ENCODE data around the gene ADGB.

The ADGB gene

GRCh38 chr6:146634022-146634421 lies 35.2 kb downstream of the ADGB start:
- DNase-seq (ENCODE audit: low spot score): no peak

DNA sequence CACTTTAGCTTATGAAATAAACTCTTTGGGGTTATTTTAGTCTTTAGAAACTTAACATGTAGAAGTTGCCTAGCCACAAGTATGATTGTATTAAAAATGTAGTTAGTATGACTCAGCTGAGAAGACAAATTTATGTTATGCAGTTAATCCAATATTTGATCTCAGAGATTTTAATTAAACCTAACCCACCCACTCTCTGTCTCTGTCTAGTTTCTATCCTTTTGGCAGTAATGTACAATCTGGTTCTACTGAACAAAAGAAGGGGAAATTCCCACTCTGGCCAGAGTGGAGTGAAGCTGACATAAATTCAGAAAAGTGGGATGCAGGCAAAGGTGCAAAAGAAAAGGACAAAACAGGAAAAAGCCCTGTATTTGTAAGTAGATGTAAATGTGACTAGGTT lies 36.4 kb downstream of the ADGB start:
- no peak for DNase-seq (ENCODE audit: low spot score)

DNA sequence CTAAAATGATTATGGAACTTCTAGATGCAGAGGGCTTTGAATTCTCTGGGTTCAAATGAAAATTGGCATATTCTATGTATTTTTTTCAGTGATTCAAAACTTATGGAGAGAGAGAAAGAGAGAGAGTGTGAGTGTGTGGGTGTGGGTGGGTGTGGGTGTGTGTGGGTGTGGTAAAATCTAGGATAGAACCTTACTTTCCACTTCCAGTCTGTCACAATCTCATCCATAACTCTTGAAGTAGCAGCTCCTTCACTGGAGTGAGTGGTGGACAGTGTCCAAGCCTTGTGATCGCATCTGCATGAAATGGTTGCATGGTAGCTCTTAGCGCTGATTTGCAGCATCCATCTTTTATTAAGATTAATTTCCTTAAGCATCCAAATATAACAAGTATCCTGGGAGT lies 37.7 kb downstream of the ADGB start:
- no peak for DNase-seq (ENCODE audit: low spot score)

DNA sequence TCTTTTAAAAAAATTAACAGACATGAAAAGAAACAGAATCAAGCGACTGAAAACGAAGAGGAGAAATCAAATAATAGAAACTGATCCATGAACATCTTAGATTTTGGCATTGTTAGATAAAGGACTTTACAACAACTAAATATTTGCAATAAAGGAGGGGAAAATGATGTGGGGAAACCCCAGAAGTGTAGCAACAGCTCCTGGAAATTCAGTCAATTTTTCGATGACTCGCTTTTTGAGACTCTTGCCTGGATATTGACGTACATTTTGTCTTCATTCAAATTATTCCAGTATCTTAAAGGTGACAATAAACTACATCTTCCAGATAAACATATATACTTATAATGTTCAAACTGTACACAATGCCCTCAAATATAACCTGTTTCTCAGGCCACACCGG lies 44.1 kb downstream of the ADGB start:
- DNase-seq (ENCODE audit: low spot score): no peak

DNA sequence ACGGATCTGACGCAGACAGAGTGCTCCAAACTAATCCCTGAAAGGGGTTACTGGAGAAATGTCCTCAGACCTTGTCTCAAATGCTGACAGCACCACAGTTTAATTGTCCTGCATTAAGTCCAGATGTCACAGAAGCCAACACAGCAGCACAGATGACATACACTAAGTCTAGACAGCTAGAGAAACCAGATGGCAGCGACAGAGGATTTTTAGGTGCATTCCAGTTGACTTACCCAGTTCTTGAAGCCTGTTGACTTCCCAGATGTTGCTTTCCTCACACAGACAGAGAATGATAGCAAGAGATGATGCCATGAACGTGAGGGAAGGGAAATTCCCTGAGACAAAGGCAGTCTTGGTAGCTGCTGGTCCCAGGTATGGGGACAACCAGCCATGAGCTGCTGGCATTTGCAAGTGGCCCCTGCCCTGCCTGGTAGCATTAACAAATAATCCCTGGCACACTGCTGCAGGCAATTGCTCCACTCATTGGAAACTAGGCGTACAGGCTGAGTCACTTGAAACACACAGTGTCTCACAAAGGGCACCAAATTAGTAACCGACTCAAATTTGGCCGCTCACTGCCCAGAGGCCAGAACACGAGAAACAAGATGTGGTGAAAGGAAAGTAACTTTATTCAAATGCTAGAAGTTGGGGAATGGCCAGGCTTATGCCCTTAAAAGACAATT lies 52.2 kb downstream of the ADGB start:
- no peak for DNase-seq (ENCODE audit: low spot score)

DNA sequence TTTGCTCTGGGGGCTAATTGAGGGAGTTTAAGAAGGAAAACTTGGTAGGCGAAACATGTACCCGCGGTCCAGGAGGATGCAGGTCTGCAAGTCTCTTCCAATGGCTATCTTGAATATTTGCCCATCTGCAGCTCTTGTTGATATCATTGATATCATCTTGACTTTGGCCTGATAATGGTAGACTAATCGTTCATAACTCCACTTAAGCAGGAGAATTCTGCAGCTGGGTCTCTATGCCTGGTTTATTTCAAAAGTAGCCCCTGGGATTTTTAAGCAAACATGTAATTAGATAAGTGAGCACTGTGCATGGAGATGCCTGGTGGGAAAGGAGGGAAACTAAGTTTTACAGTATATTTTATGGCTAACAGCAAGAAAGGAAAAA lies 52.7 kb downstream of the ADGB start:
- no peak for DNase-seq (ENCODE audit: low spot score)

DNA sequence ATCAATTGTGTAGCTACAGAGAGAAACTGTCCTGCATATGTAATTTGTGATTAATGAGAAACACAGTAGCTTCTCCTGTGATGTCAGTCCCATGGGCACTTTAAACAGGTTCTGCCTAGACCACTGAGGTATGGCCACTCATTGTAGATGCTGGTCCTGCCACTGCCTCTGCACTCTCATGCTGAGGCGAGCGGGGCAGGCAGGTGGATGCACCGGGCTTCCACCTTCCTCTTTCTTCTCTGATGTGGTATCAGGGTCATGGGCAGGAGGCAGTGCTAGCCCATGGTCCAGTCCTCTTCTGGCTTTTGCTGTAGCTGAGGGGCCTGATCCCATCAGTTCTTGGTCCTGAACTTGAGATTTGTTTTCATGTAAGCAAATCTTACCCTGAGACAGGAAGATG lies 58.7 kb downstream of the ADGB start:
- no peak for DNase-seq (ENCODE audit: low spot score)

DNA sequence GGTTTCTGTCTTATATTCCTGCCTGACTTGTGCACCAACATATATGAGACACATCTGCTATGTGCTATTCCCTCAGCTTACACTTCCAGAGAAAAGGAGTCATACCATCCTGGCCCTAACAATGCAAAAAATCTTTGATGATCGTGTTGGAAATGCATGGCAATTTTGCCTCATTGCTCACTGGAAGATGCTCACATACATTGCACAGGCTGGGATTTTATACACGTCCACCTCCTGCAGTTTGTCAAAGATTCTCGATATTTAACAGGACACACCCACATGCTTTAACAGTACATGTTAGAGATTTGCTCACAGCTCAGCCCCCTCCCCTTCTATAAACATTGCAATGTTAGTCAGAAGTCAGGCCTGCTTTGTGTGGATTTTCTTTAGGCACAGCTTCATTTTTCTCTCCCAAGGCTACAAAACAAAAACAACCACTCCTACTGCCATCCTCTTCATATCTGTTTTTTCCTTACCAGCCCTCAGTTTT lies 66.1 kb downstream of the ADGB start:
- DNase-seq (ENCODE audit: low spot score): no peak

- DNase-seq (ENCODE audit: low spot score): no peak
Measured at GRCh38 chr6:146666909-146667308, 68.1 kb downstream of the ADGB start.

DNA sequence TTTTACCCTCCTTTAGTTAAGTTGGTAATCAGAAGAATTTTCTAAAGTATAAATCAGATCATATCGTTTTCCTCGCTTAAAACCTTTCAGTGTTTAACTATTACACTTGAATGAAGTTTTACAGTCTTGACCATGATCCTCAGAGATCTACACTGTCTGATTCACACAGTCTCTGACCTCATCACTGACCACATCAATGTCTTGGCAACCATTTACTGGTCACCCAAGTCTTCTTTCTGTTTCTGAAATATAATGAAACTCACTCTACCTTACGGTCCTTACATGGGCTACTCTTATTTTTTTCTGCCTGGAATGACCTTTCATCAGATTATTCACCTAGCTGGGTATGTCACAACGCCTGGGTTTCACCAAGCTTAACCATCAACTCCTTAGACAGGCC lies 71.4 kb downstream of the ADGB start:
- DNase-seq (ENCODE audit: low spot score): no peak

GRCh38 chr6:146673069-146673468 lies 74.3 kb downstream of the ADGB start:
- DNase-seq (ENCODE audit: low spot score): no peak

GRCh38 chr6:146679386-146679785 lies 80.6 kb downstream of the ADGB start:
- no peak for DNase-seq (ENCODE audit: low spot score)

GRCh38 chr6:146682919-146683318 lies 84.1 kb downstream of the ADGB start:
- no peak for DNase-seq (ENCODE audit: low spot score)

DNA sequence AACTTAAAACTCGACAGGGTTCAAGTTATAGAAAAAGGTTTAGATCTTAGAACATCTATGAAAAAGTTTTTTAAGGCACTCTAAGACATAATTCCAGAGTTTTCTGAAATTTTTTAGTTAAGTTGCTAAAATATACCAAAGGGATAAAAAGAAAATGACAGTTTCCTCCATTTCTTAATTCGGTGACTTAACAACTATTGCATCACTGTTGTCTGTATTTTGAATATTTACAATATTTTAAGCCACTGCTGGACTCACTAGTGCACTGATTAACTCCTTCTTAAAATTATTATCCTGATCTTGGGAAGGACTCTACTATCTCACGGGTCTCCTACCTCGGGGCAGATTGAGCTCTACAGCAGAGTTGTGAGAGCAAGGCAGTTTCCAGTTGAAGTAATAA lies 91.0 kb downstream of the ADGB start:
- no peak for DNase-seq (ENCODE audit: low spot score)

DNA sequence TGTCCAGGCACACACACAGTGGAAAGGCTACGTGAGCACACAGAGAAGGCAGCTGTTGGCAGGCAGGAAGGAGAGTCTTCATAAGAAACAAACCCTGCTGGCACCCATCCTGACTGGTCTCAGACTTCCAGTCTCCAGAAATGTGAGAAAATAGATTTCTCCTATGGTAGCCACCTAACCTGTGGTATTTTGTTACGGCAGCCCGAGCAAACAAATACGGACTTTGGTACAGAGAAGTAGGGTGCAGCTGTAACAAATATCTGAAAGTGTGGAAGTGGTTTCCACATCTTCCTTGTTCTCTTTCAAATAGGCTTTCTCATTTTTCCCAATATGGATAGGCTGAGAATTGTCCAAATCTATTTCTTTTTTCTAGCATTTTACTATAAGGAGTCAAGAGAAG lies 94.6 kb downstream of the ADGB start:
- DNase-seq (ENCODE audit: low spot score): no peak

DNA sequence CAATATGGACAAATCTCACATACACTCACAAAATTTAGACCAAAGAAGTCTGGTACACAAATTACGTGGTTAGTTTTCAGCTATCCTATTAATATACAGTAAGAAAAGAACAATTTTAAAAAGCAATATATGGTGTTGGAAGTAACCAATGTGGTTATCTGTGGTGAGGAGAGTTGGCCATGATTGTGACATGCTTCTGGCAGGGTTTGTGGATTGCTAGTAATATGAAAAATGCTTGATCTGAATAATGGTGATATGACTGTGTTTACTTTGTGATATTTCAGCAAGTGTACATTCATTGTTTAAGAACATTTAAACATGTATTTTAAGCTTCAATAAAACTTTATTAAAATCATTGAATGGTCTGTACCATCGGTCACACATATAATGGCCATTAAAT lies 99.1 kb downstream of the ADGB start:
- no peak for DNase-seq (ENCODE audit: low spot score)

- peak; percentile 79 for DNase-seq (ENCODE audit: low spot score)
Measured at GRCh38 chr6:146700078-146700686, 101.4 kb downstream of the ADGB start.

DNA sequence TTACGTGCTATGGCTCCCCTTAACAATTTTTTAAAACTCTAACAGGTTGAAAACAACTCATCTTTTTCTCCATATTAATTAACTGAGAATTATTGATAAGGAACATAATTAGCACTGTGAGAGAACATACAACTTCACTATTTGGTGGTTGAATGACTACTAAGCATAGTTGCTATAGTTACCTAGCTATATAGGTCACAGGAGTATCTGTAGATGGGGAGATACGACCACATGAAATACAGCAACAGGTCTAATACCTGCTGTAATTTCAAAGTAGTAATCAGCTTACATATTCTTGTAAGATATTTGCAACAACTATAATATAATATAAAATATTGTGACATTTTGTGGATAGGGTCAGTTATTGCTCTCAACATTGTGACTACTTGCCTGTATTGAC lies 102.9 kb downstream of the ADGB start:
- DNase-seq (ENCODE audit: low spot score): no peak

DNA sequence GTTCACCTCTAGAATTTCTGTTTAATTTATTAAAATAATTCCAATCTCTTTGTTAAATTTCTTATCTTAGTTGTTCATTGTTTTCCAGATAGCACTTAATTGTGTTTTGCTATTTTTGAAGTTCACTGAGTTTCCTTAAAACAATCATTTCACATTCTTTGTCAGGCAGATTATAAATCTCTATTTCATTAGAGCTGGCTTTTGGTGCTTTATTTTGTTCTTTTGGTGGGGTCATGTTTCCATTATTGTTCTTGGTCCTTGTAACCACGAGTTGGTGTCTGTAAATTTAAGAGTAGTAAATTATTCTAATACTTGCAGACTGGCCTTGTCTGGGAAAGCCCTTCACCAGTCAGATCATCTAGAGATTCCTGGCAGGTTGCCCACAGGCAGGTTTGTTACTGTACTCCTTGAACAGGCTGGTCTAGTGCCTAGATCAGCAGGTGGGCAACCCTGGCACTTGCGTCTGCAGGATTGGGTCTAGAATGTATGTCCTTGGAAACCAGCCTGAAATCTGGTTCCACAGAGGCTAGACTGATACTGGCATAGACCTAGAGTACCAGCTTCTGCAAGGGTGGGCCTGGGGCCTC lies 110.4 kb downstream of the ADGB start:
- DNase-seq (ENCODE audit: low spot score): no peak

GRCh38 chr6:146719387-146719786 lies 120.6 kb downstream of the ADGB start:
- no peak for DNase-seq (ENCODE audit: low spot score)

DNA sequence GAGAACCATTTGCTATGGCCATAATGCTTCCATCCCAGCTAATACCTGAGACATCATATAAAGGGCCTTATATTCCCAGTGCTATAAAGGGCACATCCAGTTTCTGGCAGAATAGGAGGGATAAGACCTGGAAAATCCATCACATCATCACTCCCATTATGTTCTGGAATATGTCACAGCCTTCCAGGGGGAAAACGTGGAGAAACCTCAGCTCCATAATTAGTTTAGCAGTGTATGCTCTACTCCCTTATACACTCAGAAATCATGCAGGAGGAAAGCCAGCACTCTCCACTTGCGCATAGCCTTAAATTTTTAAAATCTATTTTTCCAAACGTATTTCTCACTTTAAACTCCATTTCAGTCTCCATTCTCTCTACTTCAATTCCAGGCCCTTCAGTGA lies 140.9 kb downstream of the ADGB start:
- DNase-seq (ENCODE audit: low spot score): no peak

DNA sequence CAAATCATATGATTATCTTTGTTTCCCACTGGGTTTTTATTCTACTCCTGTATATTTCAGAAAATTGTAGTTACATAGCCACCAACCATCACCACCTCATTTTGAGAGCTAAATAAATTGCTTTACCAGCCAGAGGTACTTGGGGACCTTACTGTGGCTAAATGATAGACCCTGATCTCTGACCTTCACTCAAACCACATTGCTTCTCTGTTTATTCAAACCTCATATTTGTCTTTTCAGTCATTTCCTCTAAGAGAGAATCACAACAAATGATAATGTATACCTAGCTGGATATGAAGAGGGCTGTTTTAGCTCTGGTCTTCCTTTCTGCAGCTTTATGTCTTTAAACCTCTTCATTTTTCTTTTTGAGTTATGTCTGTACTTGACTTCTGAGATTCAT lies 142.8 kb downstream of the ADGB start:
- DNase-seq (ENCODE audit: low spot score): no peak

- DNase-seq (ENCODE audit: low spot score): no peak
Measured at GRCh38 chr6:146753306-146753705, 154.5 kb downstream of the ADGB start.

- no peak for DNase-seq (ENCODE audit: low spot score)
Measured at GRCh38 chr6:146767632-146768031, 168.9 kb downstream of the ADGB start.

Measured in NAMALWA (cell line).